Measurements from ENCODE around the gene ADAMTS17. TPM values are rescaled to one million over a fixed set of nuclear protein-coding genes. Genes with fewer than 3 reads are reported as not detected.
A peak's percentile ranks its signal among the peaks of the same experiment; 100 is the strongest.

The ADAMTS17 gene
- total RNA-seq, 1 donor from 2014 or later: 1.5 TPM

GRCh38 chr15:99982662-99983061, 359.1 kb downstream of the ADAMTS17 start:
- TF ChIP-seq EZH2phosphoT487 (IDR thresholded peaks at IDR 0.05) (no peak), EZH2 (IDR thresholded peaks at IDR 0.05) (no peak), CTCF (IDR thresholded peaks at IDR 0.05) (no peak)
- Histone ChIP-seq H2AFZ (replicated peaks) (no peak overlapping the region), H3K27ac (no peak overlapping the region), H3K9me3 (ENCODE audit: low read depth) (no peaks in the 10 kb centered on the region), H3K4me1 (peaks cover 22% of the 10 kb centered on the region), H4K20me1 (ENCODE audit: low read depth) (no peaks in the 10 kb centered on the region), H3F3A (ENCODE audit: low read depth) (peaks cover 30% of the 10 kb centered on the region), H3K36me3 (no peaks in the 10 kb centered on the region), H3K9ac (no peak overlapping the region), H3K4me3 (no peak overlapping the region), H3K79me2 (ENCODE audit: low read depth) (no peaks in the 10 kb centered on the region), H3K27me3 (no peaks in the 10 kb centered on the region), H3K4me2 (peak overlapping the region; percentile 62)
- DNase-seq (ENCODE audit: low spot score): no peak
- Mint-ChIP-seq H3K27ac (peak overlapping the region; percentile 42), H3K9me3 (peaks cover 4% of the 10 kb centered on the region), H3K4me3 (no peak overlapping the region), H3K27me3 (ENCODE audit: insufficient read depth, low read depth) (peaks cover 10% of the 10 kb centered on the region), H3K36me3 (no peaks in the 10 kb centered on the region), H3K4me1 (peaks cover 28% of the 10 kb centered on the region)

DNA sequence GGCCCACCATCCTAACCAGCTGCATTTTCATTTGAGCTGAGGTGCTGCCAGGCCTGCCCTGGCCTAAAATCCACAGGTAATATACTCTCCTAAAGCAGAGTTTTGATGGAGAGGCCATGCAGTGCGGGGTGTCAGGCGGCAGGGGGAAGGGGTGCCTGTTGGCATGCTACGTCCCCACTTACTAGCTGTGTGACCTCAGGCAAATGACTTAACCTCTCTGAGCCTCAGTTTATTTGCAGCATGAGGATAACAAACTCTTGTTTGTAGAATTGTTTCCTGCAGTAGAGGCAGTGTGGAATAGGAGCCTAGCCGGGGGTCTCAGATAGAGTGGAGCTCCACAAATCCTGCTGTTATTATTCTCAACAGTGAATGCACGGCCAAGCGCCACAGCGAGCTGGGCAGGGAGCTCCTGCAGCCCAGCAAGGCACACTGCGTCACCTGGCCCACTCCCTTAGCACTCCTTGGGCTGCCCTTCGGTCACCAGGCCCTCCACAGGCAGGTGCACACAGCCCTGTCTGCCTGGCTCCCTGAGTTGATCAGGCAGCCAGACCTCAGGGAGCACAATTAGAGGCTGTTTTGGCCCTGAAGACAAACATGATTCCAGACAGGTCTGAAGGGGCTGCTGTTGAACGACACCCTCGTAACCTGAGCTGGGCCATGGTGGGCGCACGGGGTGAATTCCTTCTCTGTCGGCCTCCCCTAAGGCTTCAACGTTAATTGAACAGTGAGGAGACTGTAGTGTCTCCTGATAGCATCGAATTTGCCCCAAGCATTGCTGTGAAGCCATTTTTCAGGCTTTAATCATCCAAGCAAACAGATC, 359.7 kb downstream of the ADAMTS17 start:
- no peaks in the 10 kb centered on the region for H3K9me3 ChIP-seq (ENCODE audit: low read depth)
- H3K36me3 ChIP-seq: no peaks in the 10 kb centered on the region
- DNase-seq (ENCODE audit: low spot score): peak; percentile 40
- no peak overlapping the region for H3K4me3 ChIP-seq
- H3K27ac ChIP-seq: no peak overlapping the region
- H3K9ac ChIP-seq: no peak overlapping the region
- Mint-ChIP-seq H3K9me3 (no peaks in the 10 kb centered on the region), H3K27ac (peak overlapping the region; percentile 42), H3K4me1 (peaks cover 26% of the 10 kb centered on the region), H3K36me3 (no peaks in the 10 kb centered on the region), H3K4me3 (no peak overlapping the region), H3K27me3 (ENCODE audit: insufficient read depth, low read depth) (peaks cover 4% of the 10 kb centered on the region)
- H3K27me3 ChIP-seq: no peaks in the 10 kb centered on the region
- peak overlapping the region; percentile 62 for H3K4me2 ChIP-seq
- peaks cover 30% of the 10 kb centered on the region for H3F3A ChIP-seq (ENCODE audit: low read depth)
- H2AFZ ChIP-seq (replicated peaks): no peak overlapping the region
- peaks cover 22% of the 10 kb centered on the region for H3K4me1 ChIP-seq
- H4K20me1 ChIP-seq (ENCODE audit: low read depth): no peaks in the 10 kb centered on the region
- H3K79me2 ChIP-seq (ENCODE audit: low read depth): no peaks in the 10 kb centered on the region
- TF ChIP-seq EZH2phosphoT487 (IDR thresholded peaks at IDR 0.05) (no peak), CTCF (IDR thresholded peaks at IDR 0.05) (no peak)

- Histone ChIP-seq H3K36me3 (no peaks in the 10 kb centered on the region), H3K27me3 (no peaks in the 10 kb centered on the region), H3K9me3 (ENCODE audit: low read depth) (no peaks in the 10 kb centered on the region), H3K4me1 (peaks cover 22% of the 10 kb centered on the region), H2AFZ (replicated peaks) (no peak overlapping the region), H3K79me2 (ENCODE audit: low read depth) (no peaks in the 10 kb centered on the region), H3F3A (ENCODE audit: low read depth) (peaks cover 30% of the 10 kb centered on the region), H3K4me2 (no peak overlapping the region), H3K27ac (no peak overlapping the region), H3K4me3 (no peak overlapping the region), H3K9ac (no peak overlapping the region), H4K20me1 (ENCODE audit: low read depth) (no peaks in the 10 kb centered on the region)
- Mint-ChIP-seq H3K4me1 (peaks cover 28% of the 10 kb centered on the region), H3K27me3 (ENCODE audit: insufficient read depth, low read depth) (peaks cover 4% of the 10 kb centered on the region), H3K4me3 (no peak overlapping the region), H3K9me3 (no peaks in the 10 kb centered on the region), H3K27ac (no peak overlapping the region), H3K36me3 (no peaks in the 10 kb centered on the region)
- no peak for DNase-seq (ENCODE audit: low spot score)
- TF ChIP-seq CTCF (IDR thresholded peaks at IDR 0.05) (peak; percentile 25), EZH2phosphoT487 (IDR thresholded peaks at IDR 0.05) (no peak)
Measured at GRCh38 chr15:99981191-99981647, 360.6 kb downstream of the ADAMTS17 start.

All from neural progenitor cell (in vitro differentiated cells).